H9 (cell line): ENCODE data around the gene ASTN2. TPM values are rescaled to one million over a fixed set of nuclear protein-coding genes. Genes with fewer than 3 reads are reported as not detected.

Experiments used
- DNase-seq: peaks from one replicate; pipeline ENCODE4 v3.0.0-alpha.2; 2017
- H2AFZ ChIP-seq: one replicate; pipeline ENCODE4 v1.6.1; 2013; ENCODE audit warnings: mild to moderate bottlenecking, low read length, control low read depth, moderate library complexity
- H2AK5ac ChIP-seq: 2 replicates; pipeline ENCODE4 v1.6.1; 2013; ENCODE audit warnings: low read length, control low read depth, mixed read lengths; ENCODE audit not compliant: insufficient read length
- H2BK120ac ChIP-seq: one replicate; pipeline ENCODE4 v1.6.1; 2013; ENCODE audit warnings: low read depth, mild to moderate bottlenecking, low read length, control low read depth, inconsistent platforms; ENCODE audit not compliant: poor library complexity, severe bottlenecking
- H2BK12ac ChIP-seq: 2 replicates; pipeline ENCODE4 v1.6.1; 2013; ENCODE audit warnings: low read length, control low read depth, mixed read lengths, low read depth; ENCODE audit not compliant: insufficient read length
- H2BK15ac ChIP-seq: 2 replicates; pipeline ENCODE4 v1.6.1; 2013; ENCODE audit warnings: low read depth, low read length, control low read depth
- H2BK20ac ChIP-seq: one replicate; pipeline ENCODE4 v1.6.1; 2013; ENCODE audit warnings: low read depth, mild to moderate bottlenecking, low read length, control low read depth, inconsistent platforms; ENCODE audit not compliant: poor library complexity, severe bottlenecking
- H2BK5ac ChIP-seq: 2 replicates; pipeline ENCODE4 v1.6.1; 2013; ENCODE audit warnings: low read length, control low read depth, mixed read lengths; ENCODE audit not compliant: insufficient read length
- H3K14ac ChIP-seq: 2 replicates; pipeline ENCODE4 v1.6.1; 2013; ENCODE audit warnings: low read length, control low read depth; ENCODE audit not compliant: insufficient read depth
- H3K18ac ChIP-seq: 2 replicates; pipeline ENCODE4 v1.6.1; 2013; ENCODE audit warnings: low read depth, mild to moderate bottlenecking, mixed read lengths, low read length, control low read depth; ENCODE audit not compliant: insufficient read length
- H3K23ac ChIP-seq: 2 replicates; pipeline ENCODE4 v1.6.1; 2013; ENCODE audit warnings: low read length, control low read depth, mixed read lengths, low read depth; ENCODE audit not compliant: insufficient read length
- H3K23me2 ChIP-seq: 2 replicates; pipeline ENCODE4 v1.6.1; 2013; ENCODE audit warnings: low read depth, mild to moderate bottlenecking, mixed read lengths, low read length, control low read depth; ENCODE audit not compliant: insufficient read length, poor library complexity, severe bottlenecking
- H3K27ac ChIP-seq: 2 replicates; pipeline ENCODE4 v1.5.1; 2013; ENCODE audit warnings: low read length, control low read depth, mixed read lengths, low read depth; ENCODE audit not compliant: insufficient read length
- H3K27me3 ChIP-seq: 2 replicates; pipeline ENCODE4 v1.6.1; 2013; ENCODE audit warnings: low read length, control low read depth, inconsistent platforms; ENCODE audit not compliant: insufficient read depth
- H3K4ac ChIP-seq: 2 replicates; pipeline ENCODE4 v1.6.1; 2013; ENCODE audit warnings: low read depth, mild to moderate bottlenecking, control low read depth, inconsistent platforms, low read length, moderate library complexity
- H3K4me1 ChIP-seq: 2 replicates; pipeline ENCODE4 v1.6.1; 2013; ENCODE audit warnings: low read length, control low read depth, inconsistent platforms; ENCODE audit not compliant: insufficient read depth
- H3K4me2 ChIP-seq: 2 replicates; pipeline ENCODE4 v1.6.1; 2013; ENCODE audit warnings: low read length, control low read depth, mixed read lengths; ENCODE audit not compliant: insufficient read length, insufficient read depth
- H3K56ac ChIP-seq: 2 replicates; pipeline ENCODE4 v1.6.1; 2013; ENCODE audit warnings: low read depth, mild to moderate bottlenecking, mixed read lengths, low read length, control low read depth; ENCODE audit not compliant: insufficient read length
- H3K79me1 ChIP-seq: 2 replicates; pipeline ENCODE4 v1.6.1; 2013; ENCODE audit warnings: low read depth, mild to moderate bottlenecking, moderate library complexity, low read length, control low read depth, inconsistent platforms; ENCODE audit not compliant: insufficient read depth, poor library complexity, severe bottlenecking
- H3K79me2 ChIP-seq: 2 replicates; pipeline ENCODE4 v1.6.1; 2013; ENCODE audit warnings: low read length, control low read depth, inconsistent platforms; ENCODE audit not compliant: insufficient read depth
- H3K9ac ChIP-seq: 2 replicates; pipeline ENCODE4 v1.6.1; 2013; ENCODE audit warnings: low read length, control low read depth, mixed read lengths; ENCODE audit not compliant: insufficient read length; ENCODE audit errors: extremely low read depth
- H3K9me3 ChIP-seq: one replicate; pipeline ENCODE4 v1.6.1; 2013; ENCODE audit warnings: low read depth, low read length, inconsistent platforms; ENCODE audit not compliant: control insufficient read depth
- H3T11ph ChIP-seq: one replicate; pipeline ENCODE4 v1.6.1; 2013; ENCODE audit warnings: mild to moderate bottlenecking, low read length, control low read depth, inconsistent platforms
- H4K20me1 ChIP-seq: one replicate; pipeline ENCODE4 v1.6.1; 2013; ENCODE audit not compliant: control insufficient read depth, insufficient read length, insufficient read depth
- H4K5ac ChIP-seq: 2 replicates; pipeline ENCODE4 v1.6.1; 2013; ENCODE audit warnings: low read depth, mild to moderate bottlenecking, mixed read lengths, low read length, control low read depth; ENCODE audit not compliant: insufficient read length
- H4K8ac ChIP-seq: replicated peaks from 2 replicates; pipeline ENCODE4 v1.6.1; 2013; ENCODE audit warnings: low read length, control low read depth, mixed read lengths, low read depth; ENCODE audit not compliant: insufficient read length
- H4K91ac ChIP-seq: 2 replicates; pipeline ENCODE4 v1.6.1; 2013; ENCODE audit warnings: low read depth, mild to moderate bottlenecking, moderate library complexity, mixed read lengths, low read length, control low read depth; ENCODE audit not compliant: insufficient read length
- H3K27ac Mint-ChIP-seq, 3 experiments: 2 replicates in 2 of 3; 3 replicates in 1 of 3; pipeline ENCODE4 v1.8.0; 2020 to 2021; ENCODE audit warnings: mixed read lengths in 3 of 3, mild to moderate bottlenecking in 1 of 3, moderate library complexity in 1 of 3
- H3K27me3 Mint-ChIP-seq: 2 replicates; pipeline ENCODE4 v1.8.0; 2021; ENCODE audit warnings: low read depth, mild to moderate bottlenecking, moderate library complexity, mixed read lengths
- H3K36me3 Mint-ChIP-seq, 3 experiments: 2 replicates in 2 of 3; 3 replicates in 1 of 3; pipeline ENCODE4 v1.8.0; 2020 to 2021; ENCODE audit warnings: low read depth in 3 of 3, mixed read lengths in 3 of 3; ENCODE audit not compliant: insufficient read depth in 1 of 3
- H3K4me1 Mint-ChIP-seq, 2 experiments: 2 replicates each; pipeline ENCODE4 v1.8.0; 2020; ENCODE audit warnings: mixed read lengths in 2 of 2
- H3K4me3 Mint-ChIP-seq, 2 experiments: 2 replicates in 1 of 2; 3 replicates in 1 of 2; pipeline ENCODE4 v1.8.0; 2020 to 2021; ENCODE audit warnings: mild to moderate bottlenecking in 2 of 2, mixed read lengths in 2 of 2, moderate library complexity in 1 of 2
- H3K9me3 Mint-ChIP-seq, 2 experiments: 2 replicates in 1 of 2; 3 replicates in 1 of 2; pipeline ENCODE4 v1.8.0; 2020; ENCODE audit warnings: mild to moderate bottlenecking in 2 of 2, mixed read lengths in 2 of 2, moderate library complexity in 1 of 2
- WGBS: extraction: QIAGEN DNeasy Blood & Tissue Kit; methylation state at CpG from one replicate; pipeline ENCODE4 v1.1.7; 2013; ENCODE audit warnings: missing lambda C conversion rate, low lambda C conversion rate, mixed read lengths; ENCODE audit not compliant: insufficient read length; ENCODE audit errors: extremely low coverage; 5-methylcytosine and 5-hydroxymethylcytosine counted together
- long read RNA-seq: library from polyadenylated mRNA; unstranded; transcript quantifications from one replicate; pipeline ENCODE4 v2.0.0, GENCODE V29; 2020
- total RNA-seq: library from RNA; stranded (reverse); gene quantifications from 2 replicates; pipeline ENCODE4 v1.2.1, GENCODE V29; 2021
- TF ChIP-seq, protein P1 (sequence below): fragments of 200-600 bp; sonication (generic); conservative IDR thresholded peaks from 3 replicates; pipeline ENCODE4 v1.8.0; 2021; ENCODE audit warnings: antibody characterized with exemption, mild to moderate bottlenecking

The ASTN2 gene
- 9.7 and 10.1 TPM in 2 replicates for total RNA-seq
- long read RNA-seq, full-length matches to known transcripts = 4 of 124 reads
- long read RNA-seq, partial matches to known transcripts = 84 of 124 reads
- long read RNA-seq, other reads (novel, unspliced or antisense) = 36 of 124 reads

DNA sequence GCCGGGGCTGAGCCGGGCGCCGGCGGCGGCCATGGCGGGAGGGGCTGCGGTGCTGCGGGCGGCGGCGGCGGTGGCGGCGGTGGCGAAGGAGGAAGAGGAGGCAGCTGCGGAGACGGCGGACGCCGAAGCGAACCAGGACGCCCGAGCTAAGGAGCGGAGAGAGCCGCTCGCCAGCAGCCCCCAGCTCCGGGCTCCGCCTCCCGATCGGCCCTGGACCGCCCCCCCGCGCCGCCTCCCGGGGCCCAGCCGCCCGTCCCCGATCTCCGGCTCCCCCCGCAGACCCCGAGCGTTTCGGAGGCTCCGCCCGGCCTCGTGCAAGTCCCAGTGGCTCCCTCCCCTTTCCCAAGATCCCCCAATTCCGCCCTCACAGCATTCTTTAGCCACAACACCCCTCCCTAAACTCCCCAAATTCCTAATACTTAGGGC is at the start of gene ASTN2:
ASTN2 (minus strand) TSS at position 152 of the 426 bp plus-strand sequence; CDS start at position 33, 119 bp downstream.
- H4K91ac ChIP-seq = no peak within 1 kb of the TSS
- Mint-ChIP-seq H3K4me3 (peak within 1 kb of the TSS in 1 of 2 experiments; percentile 91; a peak in 4 of 5 replicates), H3K36me3 (peaks cover 0 to 1% (median 0%) of the 10 kb centered on the region in 3 experiments; a peak in 2 of 7 replicates), H3K27ac (no peak within 1 kb of the TSS; a peak in 1 of 7 replicates), H3K4me1 (peaks cover 14 to 18% of the 10 kb centered on the region in 2 experiments), H3K9me3 (no peaks in the 10 kb centered on the region; a peak in 1 of 5 replicates), H3K27me3 (peaks cover 33% of the 10 kb centered on the region)
- H2AFZ ChIP-seq = no peak within 1 kb of the TSS
- H3K27ac ChIP-seq = no peak within 1 kb of the TSS
- no peaks in the 10 kb centered on the region for H3K79me1 ChIP-seq
- H3K4me2 ChIP-seq = peak within 1 kb of the TSS; percentile 73
- no peaks in the 10 kb centered on the region for H3K9me3 ChIP-seq
- H3K56ac ChIP-seq = no peak within 1 kb of the TSS
- 0 out of 2 replicates have a peak, but pooled peaks cover 2% of the 10 kb centered on the region for H3K4me1 ChIP-seq
- no peak within 1 kb of the TSS for H2AK5ac ChIP-seq
- H4K20me1 ChIP-seq = no peaks in the 10 kb centered on the region
- H2BK12ac ChIP-seq = no peak within 1 kb of the TSS
- H3K9ac ChIP-seq = no peak within 1 kb of the TSS
- no peak within 1 kb of the TSS; the same call in 1 of the 2 replicates for H3K14ac ChIP-seq
- H3T11ph ChIP-seq = no peak within 1 kb of the TSS
- H2BK15ac ChIP-seq = no peak within 1 kb of the TSS
- H2BK20ac ChIP-seq = no peak within 1 kb of the TSS
- H3K27me3 ChIP-seq = peaks cover 46% of the 10 kb centered on the region
- DNase-seq = peak; percentile 67
- no peak within 1 kb of the TSS for H3K23ac ChIP-seq
- TF ChIP-seq, protein P1, sequence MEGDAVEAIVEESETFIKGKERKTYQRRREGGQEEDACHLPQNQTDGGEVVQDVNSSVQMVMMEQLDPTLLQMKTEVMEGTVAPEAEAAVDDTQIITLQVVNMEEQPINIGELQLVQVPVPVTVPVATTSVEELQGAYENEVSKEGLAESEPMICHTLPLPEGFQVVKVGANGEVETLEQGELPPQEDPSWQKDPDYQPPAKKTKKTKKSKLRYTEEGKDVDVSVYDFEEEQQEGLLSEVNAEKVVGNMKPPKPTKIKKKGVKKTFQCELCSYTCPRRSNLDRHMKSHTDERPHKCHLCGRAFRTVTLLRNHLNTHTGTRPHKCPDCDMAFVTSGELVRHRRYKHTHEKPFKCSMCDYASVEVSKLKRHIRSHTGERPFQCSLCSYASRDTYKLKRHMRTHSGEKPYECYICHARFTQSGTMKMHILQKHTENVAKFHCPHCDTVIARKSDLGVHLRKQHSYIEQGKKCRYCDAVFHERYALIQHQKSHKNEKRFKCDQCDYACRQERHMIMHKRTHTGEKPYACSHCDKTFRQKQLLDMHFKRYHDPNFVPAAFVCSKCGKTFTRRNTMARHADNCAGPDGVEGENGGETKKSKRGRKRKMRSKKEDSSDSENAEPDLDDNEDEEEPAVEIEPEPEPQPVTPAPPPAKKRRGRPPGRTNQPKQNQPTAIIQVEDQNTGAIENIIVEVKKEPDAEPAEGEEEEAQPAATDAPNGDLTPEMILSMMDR = no peak
- no peak within 1 kb of the TSS for H4K5ac ChIP-seq
- no peaks in the 10 kb centered on the region for H3K79me2 ChIP-seq
- no peak within 1 kb of the TSS for H3K18ac ChIP-seq
- no peak within 1 kb of the TSS for H3K4ac ChIP-seq
- no peak within 1 kb of the TSS for H4K8ac ChIP-seq
- H2BK120ac ChIP-seq = no peak within 1 kb of the TSS
- no peak within 1 kb of the TSS for H2BK5ac ChIP-seq
- WGBS = no CpG with 5 or more reads among the region's 48 CpGs
- H3K23me2 ChIP-seq = peaks cover 21% of the 10 kb centered on the region
